Epithelial cell of proximal tubule (primary cell): ENCODE data around the gene HRH2. TPM values are rescaled to one million over a fixed set of nuclear protein-coding genes. Genes with fewer than 3 reads are reported as not detected.

Source experiments
- DNase-seq: peaks from one replicate; pipeline ENCODE4 v3.0.0-alpha.2; 2011; ENCODE audit warnings: low read depth
- H3K4me3 ChIP-seq: 2 replicates; pipeline ENCODE4 v1.5.1; 2011; ENCODE audit warnings: low read depth, mild to moderate bottlenecking, low read length
- total RNA-seq: library from RNA; depleted of rRNA; stranded (reverse); fragments of >200 nt; gene quantifications from 2 replicates; pipeline ENCODE4 v1.2.3, GENCODE V29; 2015
- TF ChIP-seq, protein P1 (sequence below): conservative IDR thresholded peaks from 2 replicates; pipeline ENCODE4 v1.5.1; 2012; ENCODE audit warnings: low read depth, mild to moderate bottlenecking, low read length

HRH2 gene
- total RNA-seq, 1 donor from 2014 or later: 0.29 TPM

DNA sequence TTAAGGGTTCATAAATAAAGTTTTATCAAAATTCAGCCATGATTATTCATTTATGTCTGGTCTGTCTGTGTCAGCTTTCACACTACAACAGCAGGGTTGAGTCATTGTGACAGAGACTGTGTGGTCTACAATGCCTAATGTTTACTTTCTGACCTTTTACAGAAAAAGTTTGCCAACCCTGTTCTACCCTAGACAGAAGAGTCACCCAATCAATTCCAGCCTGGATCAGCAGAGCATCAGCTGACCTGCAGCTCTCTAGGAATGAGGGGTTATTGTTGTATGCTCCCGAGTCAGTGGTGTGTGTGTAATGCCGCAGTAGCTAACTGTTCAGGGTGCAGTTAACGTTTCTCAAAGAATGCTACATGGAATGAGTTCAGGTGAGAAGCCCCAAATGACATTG, 87.3 kb downstream of the HRH2 start:
- TF ChIP-seq, protein P1, sequence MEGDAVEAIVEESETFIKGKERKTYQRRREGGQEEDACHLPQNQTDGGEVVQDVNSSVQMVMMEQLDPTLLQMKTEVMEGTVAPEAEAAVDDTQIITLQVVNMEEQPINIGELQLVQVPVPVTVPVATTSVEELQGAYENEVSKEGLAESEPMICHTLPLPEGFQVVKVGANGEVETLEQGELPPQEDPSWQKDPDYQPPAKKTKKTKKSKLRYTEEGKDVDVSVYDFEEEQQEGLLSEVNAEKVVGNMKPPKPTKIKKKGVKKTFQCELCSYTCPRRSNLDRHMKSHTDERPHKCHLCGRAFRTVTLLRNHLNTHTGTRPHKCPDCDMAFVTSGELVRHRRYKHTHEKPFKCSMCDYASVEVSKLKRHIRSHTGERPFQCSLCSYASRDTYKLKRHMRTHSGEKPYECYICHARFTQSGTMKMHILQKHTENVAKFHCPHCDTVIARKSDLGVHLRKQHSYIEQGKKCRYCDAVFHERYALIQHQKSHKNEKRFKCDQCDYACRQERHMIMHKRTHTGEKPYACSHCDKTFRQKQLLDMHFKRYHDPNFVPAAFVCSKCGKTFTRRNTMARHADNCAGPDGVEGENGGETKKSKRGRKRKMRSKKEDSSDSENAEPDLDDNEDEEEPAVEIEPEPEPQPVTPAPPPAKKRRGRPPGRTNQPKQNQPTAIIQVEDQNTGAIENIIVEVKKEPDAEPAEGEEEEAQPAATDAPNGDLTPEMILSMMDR: no peak
- no peak overlapping the region for H3K4me3 ChIP-seq
- no peak for DNase-seq

DNA sequence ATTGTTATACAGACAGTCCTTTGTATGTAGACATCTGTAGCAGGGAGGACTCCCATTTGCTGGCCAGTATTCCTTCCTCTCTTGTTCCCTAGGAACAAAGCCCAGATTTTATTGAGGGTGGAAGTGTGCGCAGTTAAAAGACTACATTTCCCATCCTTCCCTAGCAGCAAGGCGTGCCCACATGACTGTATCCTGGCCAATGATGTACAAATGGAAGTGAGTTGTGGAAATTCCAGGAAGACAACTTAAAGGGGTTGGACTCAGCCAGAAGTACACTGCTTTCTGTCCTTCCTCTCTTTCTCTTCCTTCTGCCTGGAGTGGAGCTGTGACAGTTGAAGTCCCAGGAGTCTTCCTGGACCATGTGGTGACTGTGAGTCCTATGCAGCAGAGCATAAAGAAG, 89.0 kb downstream of the HRH2 start:
- H3K4me3 ChIP-seq: no peak overlapping the region
- TF ChIP-seq, protein P1: no peak
- no peak for DNase-seq

DNA sequence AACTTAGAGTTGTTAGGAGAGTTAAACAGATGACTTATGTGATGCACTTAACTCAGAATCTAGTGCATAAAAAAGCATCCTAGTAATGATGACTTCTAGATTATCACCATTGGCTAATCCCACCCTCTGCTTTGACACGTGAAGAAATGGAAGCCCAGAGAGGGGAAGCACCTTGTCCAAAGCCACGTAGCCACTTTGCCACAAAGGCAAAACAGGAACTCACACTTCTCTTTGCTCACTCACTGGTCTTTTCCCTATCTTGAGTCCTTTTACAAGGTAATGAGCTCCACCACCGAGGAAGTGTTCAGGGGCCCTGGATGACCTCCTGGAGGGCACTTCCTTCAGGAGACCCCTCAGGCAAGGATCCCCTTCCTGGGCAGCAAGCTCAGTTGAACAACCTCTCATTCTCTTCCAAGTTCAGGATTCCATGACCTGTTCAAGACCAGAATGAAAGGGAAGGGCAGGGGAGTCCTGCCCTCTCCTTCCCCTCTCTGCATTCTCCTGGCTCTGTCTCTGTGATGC, 89.7 kb downstream of the HRH2 start:
- TF ChIP-seq, protein P1: no peak
- no peak for DNase-seq
- H3K4me3 ChIP-seq: no peak overlapping the region

DNA sequence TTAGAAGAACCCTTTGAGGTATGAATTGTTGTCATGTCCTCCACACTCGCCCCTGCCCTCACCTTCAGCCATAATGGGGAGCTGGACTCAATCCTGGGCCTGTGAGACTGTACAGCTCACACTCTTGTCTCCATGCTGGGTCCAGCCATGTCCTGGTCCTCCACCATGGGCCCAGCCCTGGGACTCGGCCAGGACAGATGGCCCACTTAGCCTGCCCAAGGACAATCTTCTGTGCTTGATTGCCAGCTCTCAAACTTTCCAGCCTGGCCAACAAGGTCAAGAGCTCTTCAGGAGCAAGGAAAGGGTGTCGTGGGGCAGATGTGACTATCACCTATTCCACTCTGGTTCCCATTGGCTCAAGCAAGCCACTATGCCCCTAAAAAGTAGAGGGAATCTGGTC, 90.8 kb downstream of the HRH2 start:
- no peak overlapping the region for H3K4me3 ChIP-seq
- TF ChIP-seq, protein P1: no peak
- no peak for DNase-seq

DNA sequence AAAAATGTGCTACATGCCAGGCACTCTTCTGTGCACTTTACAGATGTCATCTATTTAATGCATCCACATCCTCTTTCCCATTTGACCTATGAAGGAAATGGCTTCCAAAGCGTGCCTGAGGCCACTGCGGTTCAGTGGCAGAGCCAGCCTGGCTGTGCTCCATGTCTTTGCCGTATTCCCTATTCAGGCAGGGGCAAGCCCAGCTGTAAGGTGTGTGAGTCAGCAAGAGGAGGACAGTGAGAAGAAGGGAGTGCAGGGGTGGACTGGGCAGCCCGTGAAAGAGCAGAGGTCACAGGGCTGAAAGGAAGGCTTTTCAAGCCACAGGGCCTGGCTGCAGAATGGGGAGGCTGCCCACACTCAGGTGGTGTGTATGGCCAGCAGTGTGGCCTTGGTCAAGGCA, 91.7 kb downstream of the HRH2 start:
- TF ChIP-seq, protein P1: no peak
- no peak for DNase-seq
- H3K4me3 ChIP-seq: no peak overlapping the region

DNA sequence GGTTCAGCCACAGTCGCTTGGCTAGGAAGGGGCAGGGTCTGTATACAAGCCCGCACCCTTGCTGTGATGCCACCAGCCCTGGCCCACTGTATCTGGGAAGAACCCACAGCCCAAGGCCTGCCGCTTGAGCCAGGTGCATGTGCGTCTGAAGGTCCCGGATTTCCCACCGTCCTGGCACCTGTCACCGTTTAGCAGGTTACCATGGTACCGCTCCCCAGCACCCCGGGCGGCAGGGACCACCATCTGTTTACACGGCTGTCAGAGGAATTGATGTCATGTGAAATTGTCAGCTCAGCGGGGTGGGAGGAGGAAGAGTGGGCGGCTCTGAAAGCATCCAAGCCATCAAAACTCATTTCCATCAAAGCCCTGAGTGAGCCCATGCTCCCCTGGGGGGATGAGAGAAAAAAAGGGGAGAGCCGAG, 92.7 kb downstream of the HRH2 start:
- TF ChIP-seq, protein P1: no peak
- DNase-seq: no peak
- H3K4me3 ChIP-seq: no peak overlapping the region

DNA sequence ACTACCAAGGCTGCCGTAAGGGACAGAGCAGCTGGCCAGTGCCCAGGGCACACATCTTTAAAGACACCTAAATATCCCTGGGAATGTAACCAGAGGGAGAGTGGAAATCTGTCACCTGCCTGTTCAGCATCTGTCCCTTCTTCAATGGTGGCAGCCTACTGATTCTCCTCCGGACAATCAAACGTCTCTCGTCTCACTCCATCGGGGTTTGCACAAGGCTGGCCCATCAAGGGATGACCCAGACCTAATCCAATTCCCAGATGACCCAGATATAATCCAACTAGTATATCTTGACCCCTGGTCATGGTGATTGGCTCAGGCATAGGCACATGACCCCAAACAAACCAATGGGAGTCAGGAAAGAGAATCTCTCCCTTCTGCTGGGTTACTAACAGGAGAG, 93.5 kb downstream of the HRH2 start:
- no peak overlapping the region for H3K4me3 ChIP-seq
- TF ChIP-seq, protein P1: no peak
- DNase-seq: no peak
